ENCODE results near the gene HOXB5.

The HOXB5 gene

GRCh38 chr17:48544349-48545021 lies 49.1 kb downstream of the HOXB5 start (continued):
- TF ChIP-seq, protein P1, sequence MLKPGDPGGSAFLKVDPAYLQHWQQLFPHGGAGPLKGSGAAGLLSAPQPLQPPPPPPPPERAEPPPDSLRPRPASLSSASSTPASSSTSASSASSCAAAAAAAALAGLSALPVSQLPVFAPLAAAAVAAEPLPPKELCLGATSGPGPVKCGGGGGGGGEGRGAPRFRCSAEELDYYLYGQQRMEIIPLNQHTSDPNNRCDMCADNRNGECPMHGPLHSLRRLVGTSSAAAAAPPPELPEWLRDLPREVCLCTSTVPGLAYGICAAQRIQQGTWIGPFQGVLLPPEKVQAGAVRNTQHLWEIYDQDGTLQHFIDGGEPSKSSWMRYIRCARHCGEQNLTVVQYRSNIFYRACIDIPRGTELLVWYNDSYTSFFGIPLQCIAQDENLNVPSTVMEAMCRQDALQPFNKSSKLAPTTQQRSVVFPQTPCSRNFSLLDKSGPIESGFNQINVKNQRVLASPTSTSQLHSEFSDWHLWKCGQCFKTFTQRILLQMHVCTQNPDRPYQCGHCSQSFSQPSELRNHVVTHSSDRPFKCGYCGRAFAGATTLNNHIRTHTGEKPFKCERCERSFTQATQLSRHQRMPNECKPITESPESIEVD (tag by site-specific recombination; IDR thresholded peaks at IDR 0.05): no peak
- TF ChIP-seq ZFP37 (tag by site-specific recombination; IDR thresholded peaks at IDR 0.05): peak; percentile 43; the same call in 1 of the 2 replicates
- peak; percentile 27; the same call in 1 of the 2 replicates for TF ChIP-seq SP7 (tag by site-specific recombination; IDR thresholded peaks at IDR 0.05)
- no peak for TF ChIP-seq ZSCAN16 (tag by site-specific recombination; IDR thresholded peaks at IDR 0.05)
- no peak; the same call in 1 of the 2 replicates for TF ChIP-seq TCF7L2 (IDR thresholded peaks at IDR 0.05; ENCODE audit: borderline replicate concordance, low read depth, low read length)
- TF ChIP-seq ZNF621 (tag by site-specific recombination; IDR thresholded peaks at IDR 0.05): no peak
- TF ChIP-seq ELK4 (IDR thresholded peaks at IDR 0.05; ENCODE audit: borderline replicate concordance, low read depth, low read length): no peak
- no peak for TF ChIP-seq ZNF37A (tag by site-specific recombination; IDR thresholded peaks at IDR 0.05)
- no peak for TF ChIP-seq ZNF214 (tag by site-specific recombination; IDR thresholded peaks at IDR 0.05; ENCODE audit: borderline replicate concordance)
- TF ChIP-seq GFI1B (tag by site-specific recombination; IDR thresholded peaks at IDR 0.05): no peak
- no peak for TF ChIP-seq HOXD13 (CRISPR knock-in tag; IDR thresholded peaks at IDR 0.05; ENCODE audit: borderline replicate concordance)
- TF ChIP-seq ZNF514 (tag by site-specific recombination; IDR thresholded peaks at IDR 0.05): no peak
- no peak for TF ChIP-seq SALL2 (tag by site-specific recombination; IDR thresholded peaks at IDR 0.05; ENCODE audit: borderline replicate concordance)
- TF ChIP-seq ZNF211 (tag by site-specific recombination; IDR thresholded peaks at IDR 0.05; ENCODE audit: low read depth): no peak
- TF ChIP-seq KLF10 (tag by site-specific recombination; IDR thresholded peaks at IDR 0.05): no peak
- no peak for TF ChIP-seq GLI2 (tag by site-specific recombination; IDR thresholded peaks at IDR 0.05; ENCODE audit: borderline replicate concordance, low read depth)
- TF ChIP-seq SCRT2 (tag by site-specific recombination; IDR thresholded peaks at IDR 0.05): no peak
- no peak for TF ChIP-seq ZIC2 (tag by site-specific recombination; IDR thresholded peaks at IDR 0.05)
- no peak for TF ChIP-seq ZNF146 (tag by site-specific recombination; IDR thresholded peaks at IDR 0.05)
- TF ChIP-seq ZNF600 (tag by site-specific recombination; IDR thresholded peaks at IDR 0.05): peak; percentile 40; the same call in 1 of the 2 replicates
- peak; percentile 66 for TF ChIP-seq IKZF3 (tag by site-specific recombination; IDR thresholded peaks at IDR 0.05)
- TF ChIP-seq ZNF561 (tag by site-specific recombination; IDR thresholded peaks at IDR 0.05; ENCODE audit: borderline replicate concordance): no peak; the same call in 1 of the 2 replicates
- no peak for TF ChIP-seq TRIM28 (IDR thresholded peaks at IDR 0.05; ENCODE audit: borderline replicate concordance, low read length)
- no peak for TF ChIP-seq ZNF48 (tag by site-specific recombination; IDR thresholded peaks at IDR 0.05)
- no peak for TF ChIP-seq KLF1 (tag by site-specific recombination; IDR thresholded peaks at IDR 0.05)
- no peak for TF ChIP-seq ZNF426 (tag by site-specific recombination; IDR thresholded peaks at IDR 0.05)
- TF ChIP-seq REPIN1 (tag by site-specific recombination; IDR thresholded peaks at IDR 0.05; ENCODE audit: low read depth): no peak
- TF ChIP-seq ZEB2 (tag by site-specific recombination; IDR thresholded peaks at IDR 0.05): no peak; the same call in 1 of the 2 replicates
- TF ChIP-seq HOXA7 (CRISPR knock-in tag; IDR thresholded peaks at IDR 0.05; ENCODE audit: borderline replicate concordance): no peak
- TF ChIP-seq ZNF510 (tag by site-specific recombination; IDR thresholded peaks at IDR 0.05; ENCODE audit: insufficient replicate concordance): no peak
- no peak for TF ChIP-seq OVOL3 (tag by site-specific recombination; IDR thresholded peaks at IDR 0.05)
- no peak for TF ChIP-seq ZNF221 (tag by site-specific recombination; IDR thresholded peaks at IDR 0.05; ENCODE audit: borderline replicate concordance)
- TF ChIP-seq ZNF280C (tag by site-specific recombination; IDR thresholded peaks at IDR 0.05): no peak
- no peak for TF ChIP-seq PRDM1 (tag by site-specific recombination; IDR thresholded peaks at IDR 0.05)
- no peak for TF ChIP-seq MYNN (tag by site-specific recombination; IDR thresholded peaks at IDR 0.05; ENCODE audit: borderline replicate concordance)
- no peak for TF ChIP-seq ZNF449 (tag by site-specific recombination; IDR thresholded peaks at IDR 0.05)
